ENCODE measurements around the gene SOX2.

GRCh38 chr3:181703601-181704420 lies 7.9 kb upstream of the SOX2 start:
- TF ChIP-seq POLR2AphosphoS5 (IDR thresholded peaks at IDR 0.05; ENCODE audit: insufficient read depth in 1 of 2, low read depth in 1 of 2) (no peak), CTCF (IDR thresholded peaks at IDR 0.05) (no peak)
